Smooth muscle cell (in vitro differentiated cells): ENCODE measurements around the gene BOLA1. TPM values are rescaled to one million over a fixed set of nuclear protein-coding genes. Genes with fewer than 3 reads are reported as not detected.

Experiments
- DNase-seq: peaks from one replicate; lab custom pipeline; 2025; ENCODE audit not compliant: unreplicated experiment; lab: John Stamatoyannopoulos, UW
- H2AFZ ChIP-seq: fragments of 200-600 bp; sonication (generic); 2 replicates; pipeline ENCODE4 v1.6.0; 2016; ENCODE audit warnings: antibody characterized with exemption, low read depth, mild to moderate bottlenecking
- H3F3A ChIP-seq: fragments of 200-600 bp; sonication (generic); 2 replicates; pipeline ENCODE4 v1.6.0; 2017; ENCODE audit warnings: antibody characterized with exemption, low read depth
- H3K27ac ChIP-seq: fragments of 200-600 bp; sonication (generic); 2 replicates; pipeline ENCODE4 v1.5.1; 2016; ENCODE audit warnings: low read depth, mild to moderate bottlenecking
- H3K27me3 ChIP-seq: fragments of 200-600 bp; sonication (generic); 2 replicates; pipeline ENCODE4 v1.6.1; 2016; ENCODE audit warnings: low read depth, mild to moderate bottlenecking
- H3K36me3 ChIP-seq: fragments of 200-600 bp; sonication (generic); 2 replicates; pipeline ENCODE4 v1.5.1; 2016; ENCODE audit warnings: low read depth
- H3K4me1 ChIP-seq: fragments of 200-600 bp; sonication (generic); 2 replicates; pipeline ENCODE4 v1.5.1; 2016; ENCODE audit warnings: low read depth
- H3K4me2 ChIP-seq: fragments of 200-600 bp; sonication (generic); 2 replicates; pipeline ENCODE4 v1.6.0; 2016; ENCODE audit warnings: mild to moderate bottlenecking
- H3K4me3 ChIP-seq: fragments of 200-600 bp; sonication (generic); 2 replicates; pipeline ENCODE4 v1.5.1; 2016; ENCODE audit warnings: mild to moderate bottlenecking
- H3K79me2 ChIP-seq: fragments of 200-600 bp; sonication (generic); 2 replicates; pipeline ENCODE4 v1.6.0; 2016; ENCODE audit warnings: low read depth, mild to moderate bottlenecking
- H3K9ac ChIP-seq: fragments of 200-600 bp; sonication (generic); 2 replicates; pipeline ENCODE4 v1.6.0; 2016; ENCODE audit warnings: low read depth
- H3K9me3 ChIP-seq: fragments of 200-600 bp; sonication (generic); replicated peaks from 2 replicates; pipeline ENCODE4 v1.5.1; 2016; ENCODE audit warnings: low read depth
- H4K20me1 ChIP-seq: fragments of 200-600 bp; sonication (generic); 2 replicates; pipeline ENCODE4 v1.6.0; 2016; ENCODE audit warnings: low read depth
- WGBS: methylation state at CpG from one replicate; pipeline ENCODE4 v1.1.7; 2016; ENCODE audit warnings: low lambda C conversion rate; 5-methylcytosine and 5-hydroxymethylcytosine counted together
- polyA plus RNA-seq: library from polyadenylated mRNA; unstranded; fragments of >200 nt; fragmentation: Nextera tagmentation; extraction: Ambion mirVana; gene quantifications from 2 replicates; pipeline ENCODE4 v1.2.1, GENCODE V29; 2016
- total RNA-seq: library from RNA; depleted of rRNA; stranded (reverse); fragments of >200 nt; gene quantifications from 2 replicates; pipeline ENCODE4 v1.2.3, GENCODE V29; 2014
- TF ChIP-seq, protein P1 (sequence below): fragments of 200-600 bp; sonication (generic); IDR thresholded peaks from 2 replicates; pipeline ENCODE4 v1.5.1; 2017; ENCODE audit warnings: borderline replicate concordance, mild to moderate bottlenecking, antibody characterized with exemption; ENCODE audit not compliant: insufficient read depth, poor library complexity, severe bottlenecking

BOLA1 gene
- total and polyA plus RNA-seq, 2 experiments from 2014 or later: 21.3 to 27.4 TPM

DNA sequence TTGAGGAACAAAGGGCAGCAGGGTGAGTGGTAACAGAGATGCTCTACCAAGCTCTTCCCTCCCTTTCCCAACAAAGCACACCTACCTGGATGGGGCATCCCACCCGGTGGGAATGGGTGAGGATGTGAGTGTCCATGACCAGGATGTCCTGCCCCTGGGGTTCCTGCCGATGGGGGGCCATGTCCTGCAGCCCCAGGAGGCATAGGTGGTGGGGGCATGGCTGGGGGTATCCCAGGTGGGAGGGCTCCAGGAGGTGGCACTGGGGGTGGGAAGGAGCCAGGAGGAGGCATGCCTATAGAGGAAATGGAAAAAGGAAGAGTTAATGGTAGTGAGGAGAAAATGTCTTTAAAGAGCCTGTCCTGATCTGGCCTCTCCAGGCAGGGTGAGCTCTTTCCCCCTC, 26.4 kb downstream of the BOLA1 start:
- peaks cover 26% of the 10 kb centered on the region for H3K79me2 ChIP-seq
- WGBS: 97% methylated on average over 2 of the region's 2 CpGs
- TF ChIP-seq, protein P1, sequence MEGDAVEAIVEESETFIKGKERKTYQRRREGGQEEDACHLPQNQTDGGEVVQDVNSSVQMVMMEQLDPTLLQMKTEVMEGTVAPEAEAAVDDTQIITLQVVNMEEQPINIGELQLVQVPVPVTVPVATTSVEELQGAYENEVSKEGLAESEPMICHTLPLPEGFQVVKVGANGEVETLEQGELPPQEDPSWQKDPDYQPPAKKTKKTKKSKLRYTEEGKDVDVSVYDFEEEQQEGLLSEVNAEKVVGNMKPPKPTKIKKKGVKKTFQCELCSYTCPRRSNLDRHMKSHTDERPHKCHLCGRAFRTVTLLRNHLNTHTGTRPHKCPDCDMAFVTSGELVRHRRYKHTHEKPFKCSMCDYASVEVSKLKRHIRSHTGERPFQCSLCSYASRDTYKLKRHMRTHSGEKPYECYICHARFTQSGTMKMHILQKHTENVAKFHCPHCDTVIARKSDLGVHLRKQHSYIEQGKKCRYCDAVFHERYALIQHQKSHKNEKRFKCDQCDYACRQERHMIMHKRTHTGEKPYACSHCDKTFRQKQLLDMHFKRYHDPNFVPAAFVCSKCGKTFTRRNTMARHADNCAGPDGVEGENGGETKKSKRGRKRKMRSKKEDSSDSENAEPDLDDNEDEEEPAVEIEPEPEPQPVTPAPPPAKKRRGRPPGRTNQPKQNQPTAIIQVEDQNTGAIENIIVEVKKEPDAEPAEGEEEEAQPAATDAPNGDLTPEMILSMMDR: no peak
- H3K4me1 ChIP-seq: peaks cover 17% of the 10 kb centered on the region
- H3K9me3 ChIP-seq: no peaks in the 10 kb centered on the region
- H3K4me3 ChIP-seq: no peak overlapping the region
- H3K27ac ChIP-seq: no peak overlapping the region
- H4K20me1 ChIP-seq: peaks cover 14% of the 10 kb centered on the region
- no peaks in the 10 kb centered on the region for H3K27me3 ChIP-seq
- H3K4me2 ChIP-seq: peak overlapping the region; percentile 92
- H3K36me3 ChIP-seq: peaks cover 14% of the 10 kb centered on the region
- no peak overlapping the region for H2AFZ ChIP-seq
- DNase-seq: no peak
- H3K9ac ChIP-seq: no peak overlapping the region
- H3F3A ChIP-seq: peaks cover 8% of the 10 kb centered on the region

DNA sequence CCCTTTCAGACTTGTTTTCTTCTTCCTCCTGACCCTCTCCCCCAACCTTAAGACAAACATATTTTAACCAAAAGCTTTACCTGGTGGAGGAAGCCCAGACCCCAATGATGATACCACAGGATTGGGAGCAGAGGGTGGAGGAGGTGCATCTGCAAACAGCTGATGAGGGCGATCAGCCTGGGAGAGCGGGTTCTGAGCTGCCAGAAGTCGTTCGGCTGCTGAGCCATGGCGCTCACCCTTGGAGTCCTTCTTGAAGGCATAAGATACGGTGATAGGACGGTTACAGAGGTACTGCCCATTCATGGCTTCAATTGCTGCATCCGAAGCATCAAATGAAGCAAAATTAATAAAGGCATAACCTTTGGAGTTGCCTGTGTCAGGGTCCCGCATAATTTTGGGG, 26.9 kb downstream of the BOLA1 start:
- Histone ChIP-seq H3K4me3 (peak overlapping the region; percentile 96), H3K9ac (no peak overlapping the region), H3K27ac (no peak overlapping the region), H3K27me3 (no peaks in the 10 kb centered on the region), H3K36me3 (peaks cover 14% of the 10 kb centered on the region), H3K9me3 (no peaks in the 10 kb centered on the region), H3K79me2 (peaks cover 26% of the 10 kb centered on the region), H3K4me1 (peaks cover 17% of the 10 kb centered on the region), H3F3A (peaks cover 8% of the 10 kb centered on the region), H2AFZ (no peak overlapping the region), H3K4me2 (peak overlapping the region; percentile 92), H4K20me1 (peaks cover 14% of the 10 kb centered on the region)
- WGBS: 94% methylated on average over 9 of the region's 9 CpGs
- no peak for DNase-seq
- TF ChIP-seq, protein P1: no peak

DNA sequence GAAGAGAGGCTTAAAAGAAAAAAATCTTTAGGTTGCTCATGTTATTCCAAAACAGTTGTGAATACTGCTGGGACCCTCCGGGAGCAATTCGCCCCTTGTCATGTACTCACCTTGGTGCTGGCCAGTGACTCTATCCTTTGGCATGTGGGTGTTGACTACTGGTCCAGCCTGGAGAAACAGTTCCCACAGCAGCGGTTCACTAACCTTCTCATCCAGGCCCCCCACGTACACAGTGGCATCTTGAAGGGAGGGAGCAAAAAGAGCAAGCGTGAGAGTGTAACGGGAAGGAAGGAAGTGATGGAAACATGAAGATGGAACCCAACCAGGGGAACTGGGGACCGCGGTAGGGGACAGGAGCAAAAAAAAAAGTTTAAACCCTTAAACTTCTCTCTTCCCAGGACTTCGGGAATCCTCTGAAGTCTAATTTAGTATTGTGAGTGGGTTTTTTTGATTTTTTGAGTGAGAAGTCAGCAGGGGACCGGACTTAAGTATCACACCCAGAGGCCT, 27.7 kb downstream of the BOLA1 start:
- Histone ChIP-seq H3K9ac (peak overlapping the region; percentile 91), H3K4me1 (peaks cover 17% of the 10 kb centered on the region), H3K27ac (peak overlapping the region; percentile 92), H3K27me3 (no peaks in the 10 kb centered on the region), H3K79me2 (peaks cover 26% of the 10 kb centered on the region), H3K36me3 (peaks cover 14% of the 10 kb centered on the region), H3K9me3 (no peaks in the 10 kb centered on the region), H3K4me3 (peak overlapping the region; percentile 96), H3F3A (peaks cover 8% of the 10 kb centered on the region), H4K20me1 (peaks cover 14% of the 10 kb centered on the region), H2AFZ (peak overlapping the region; percentile 89), H3K4me2 (peak overlapping the region; percentile 92)
- WGBS: 4% methylated on average over 10 of the region's 10 CpGs
- TF ChIP-seq, protein P1: no peak
- DNase-seq: no peak
